Measurements from ENCODE around the gene PDIA3.

DNA sequence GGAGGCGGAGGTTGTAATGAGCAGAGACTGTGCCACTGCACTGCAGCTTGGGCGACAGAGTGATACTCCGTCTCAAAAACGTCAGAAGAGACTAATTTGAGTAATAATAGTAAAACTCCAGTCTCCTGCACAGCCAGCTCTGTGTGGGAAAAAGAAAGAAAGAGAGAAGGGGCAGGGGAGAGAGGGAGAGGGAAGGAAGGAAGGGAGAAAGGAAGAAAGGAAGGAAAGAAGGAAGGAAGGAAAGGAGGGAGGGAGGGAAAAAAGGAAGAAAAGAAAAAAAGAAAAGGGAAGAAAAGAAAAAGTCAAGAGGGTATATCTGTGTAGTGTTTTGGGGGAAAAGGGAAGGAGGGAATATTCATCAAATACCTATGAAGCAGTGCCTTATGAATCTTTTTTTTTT is 23.1 kb upstream of the PDIA3 start:
- TF ChIP-seq, protein P1, sequence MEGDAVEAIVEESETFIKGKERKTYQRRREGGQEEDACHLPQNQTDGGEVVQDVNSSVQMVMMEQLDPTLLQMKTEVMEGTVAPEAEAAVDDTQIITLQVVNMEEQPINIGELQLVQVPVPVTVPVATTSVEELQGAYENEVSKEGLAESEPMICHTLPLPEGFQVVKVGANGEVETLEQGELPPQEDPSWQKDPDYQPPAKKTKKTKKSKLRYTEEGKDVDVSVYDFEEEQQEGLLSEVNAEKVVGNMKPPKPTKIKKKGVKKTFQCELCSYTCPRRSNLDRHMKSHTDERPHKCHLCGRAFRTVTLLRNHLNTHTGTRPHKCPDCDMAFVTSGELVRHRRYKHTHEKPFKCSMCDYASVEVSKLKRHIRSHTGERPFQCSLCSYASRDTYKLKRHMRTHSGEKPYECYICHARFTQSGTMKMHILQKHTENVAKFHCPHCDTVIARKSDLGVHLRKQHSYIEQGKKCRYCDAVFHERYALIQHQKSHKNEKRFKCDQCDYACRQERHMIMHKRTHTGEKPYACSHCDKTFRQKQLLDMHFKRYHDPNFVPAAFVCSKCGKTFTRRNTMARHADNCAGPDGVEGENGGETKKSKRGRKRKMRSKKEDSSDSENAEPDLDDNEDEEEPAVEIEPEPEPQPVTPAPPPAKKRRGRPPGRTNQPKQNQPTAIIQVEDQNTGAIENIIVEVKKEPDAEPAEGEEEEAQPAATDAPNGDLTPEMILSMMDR (IDR thresholded peaks at IDR 0.05; ENCODE audit: insufficient read depth, low read length, poor library complexity, severe bottlenecking) = no peak
- TF ChIP-seq EZH2phosphoT487 (conservative IDR thresholded peaks at IDR 0.05; ENCODE audit: low read length) = no peak
